Panc1 (cell line): ENCODE measurements around the gene ICAM2.

Experiments used
- CTCF ChIP-seq: fragments of 450-650 bp; IDR thresholded peaks from 2 replicates; pipeline ENCODE4 v1.5.1; 2017; ENCODE audit warnings: mild to moderate bottlenecking
- POLR2AphosphoS5 ChIP-seq: IDR thresholded peaks from 2 replicates; pipeline ENCODE4 v1.6.1; 2012; ENCODE audit warnings: mild to moderate bottlenecking, low read depth, low read length, moderate library complexity

DNA sequence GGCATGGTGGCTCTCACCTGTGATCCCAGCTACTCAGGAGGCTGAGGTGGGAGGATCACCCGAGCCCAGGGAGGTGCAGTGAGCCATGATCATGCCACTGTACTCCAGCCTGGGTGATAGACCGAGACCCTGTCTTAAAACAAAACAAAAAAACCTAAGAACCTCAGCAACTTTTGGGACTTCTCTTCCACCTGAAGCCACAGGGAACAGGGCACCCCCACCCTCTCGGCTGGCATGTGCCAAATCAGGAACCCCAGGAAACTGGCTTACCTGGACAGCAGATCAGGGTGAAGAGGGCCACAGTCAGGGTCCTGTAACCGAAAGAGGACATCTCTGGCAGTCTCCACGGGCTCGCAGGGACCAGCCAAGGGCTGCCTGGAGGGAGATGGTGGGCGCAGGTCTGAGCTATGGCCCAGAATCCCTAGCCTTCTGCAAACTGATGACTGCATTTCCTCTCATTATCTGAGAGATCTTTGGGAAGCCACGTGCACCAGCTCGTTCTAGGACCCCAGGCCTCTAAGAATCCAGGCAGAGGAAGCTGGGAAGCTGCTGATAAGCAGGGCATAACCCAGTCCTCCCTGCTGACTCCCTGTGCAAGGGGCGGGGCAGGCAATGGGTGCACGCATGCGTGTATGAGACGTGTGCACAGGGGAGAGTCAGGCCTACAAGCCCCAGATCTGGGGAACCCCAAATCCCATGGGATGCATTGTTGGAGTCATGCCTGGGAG lies 13.9 kb downstream of the ICAM2 start:
- no peak for TF ChIP-seq CTCF
- no peak for TF ChIP-seq POLR2AphosphoS5
